ENCODE results near the gene LAIR1.
"Not testable (repeated sequence)": the region's sequence is repeated elsewhere in the genome, so short reads cannot be mapped to it uniquely, and the experiment has no call there.

Gene LAIR1

GRCh38 chr19:54364775-54365257 is at the start of gene LAIR1:
TSS of gene LAIR1 (minus strand) at chr19:54364931. CDS start at chr19:54364804, 127 bp downstream.
- DNase-seq (ENCODE audit: low read depth) = no peak

GRCh38 chr19:54414156-54414555 is 49.4 kb upstream of the LAIR1 start:
- no peak for DNase-seq (ENCODE audit: low read depth)

- DNase-seq (ENCODE audit: low read depth) = no peak
Measured at GRCh38 chr19:54412877-54413276, 48.1 kb upstream of the LAIR1 start.

- DNase-seq (ENCODE audit: low read depth) = no peak
Measured at GRCh38 chr19:54411033-54411432, 46.3 kb upstream of the LAIR1 start.

- no peak for DNase-seq (ENCODE audit: low read depth)
Measured at GRCh38 chr19:54408456-54409026, 43.8 kb upstream of the LAIR1 start.

GRCh38 chr19:54407780-54408179 is 43.0 kb upstream of the LAIR1 start:
- no peak for DNase-seq (ENCODE audit: low read depth)

- no peak for DNase-seq (ENCODE audit: low read depth)
Measured at GRCh38 chr19:54405628-54406027, 40.9 kb upstream of the LAIR1 start.

- no peak for DNase-seq (ENCODE audit: low read depth)
Measured at GRCh38 chr19:54403054-54403453, 38.3 kb upstream of the LAIR1 start.

- DNase-seq (ENCODE audit: low read depth) = no peak
Measured at GRCh38 chr19:54400913-54401312, 36.2 kb upstream of the LAIR1 start.

GRCh38 chr19:54399189-54399588 is 34.5 kb upstream of the LAIR1 start:
- no peak for DNase-seq (ENCODE audit: low read depth)

- no peak for DNase-seq (ENCODE audit: low read depth)
Measured at GRCh38 chr19:54395685-54396084, 31.0 kb upstream of the LAIR1 start.

- DNase-seq (ENCODE audit: low read depth) = no peak
Measured at GRCh38 chr19:54393381-54393780, 28.6 kb upstream of the LAIR1 start.

GRCh38 chr19:54392105-54392504 is 27.4 kb upstream of the LAIR1 start:
- no peak for DNase-seq (ENCODE audit: low read depth)

- DNase-seq (ENCODE audit: low read depth) = no peak
Measured at GRCh38 chr19:54391589-54392061, 26.9 kb upstream of the LAIR1 start.

GRCh38 chr19:54390942-54391577 is 26.3 kb upstream of the LAIR1 start:
- peak; percentile 20 for DNase-seq (ENCODE audit: low read depth)

GRCh38 chr19:54389553-54389952 is 24.8 kb upstream of the LAIR1 start:
- DNase-seq (ENCODE audit: low read depth) = no peak

GRCh38 chr19:54388802-54389139 is 24.0 kb upstream of the LAIR1 start:
- DNase-seq (ENCODE audit: low read depth) = no peak

GRCh38 chr19:54387991-54388801 is 23.5 kb upstream of the LAIR1 start:
- no peak for DNase-seq (ENCODE audit: low read depth)

- DNase-seq (ENCODE audit: low read depth) = no peak
Measured at GRCh38 chr19:54383330-54383729, 18.6 kb upstream of the LAIR1 start.

GRCh38 chr19:54382041-54382440 is 17.3 kb upstream of the LAIR1 start:
- not testable (repeated sequence) for DNase-seq (ENCODE audit: low read depth)

- no peak for DNase-seq (ENCODE audit: low read depth)
Measured at GRCh38 chr19:54380897-54381296, 16.2 kb upstream of the LAIR1 start.

- DNase-seq (ENCODE audit: low read depth) = no peak
Measured at GRCh38 chr19:54379187-54379678, 14.5 kb upstream of the LAIR1 start.
